Activated T-helper 2 cell treated with anti-CD3 and anti-CD28 coated beads, Interferon-gamma antibody, Interleukin-2, Interleukin-4, amounts not matched to agents 10 μg/mL and 5 μg/mL and 100 μg/mL, durations not matched to agents 14 hours and 24 hours and 36 hours (primary cell): Measurements from ENCODE around the gene LRCOL1. TPM values are rescaled to one million over a fixed set of nuclear protein-coding genes. Genes with fewer than 3 reads are reported as not detected.

Source experiments
- DNase-seq: peaks from one replicate; pipeline ENCODE4 v3.0.0; 2021; ENCODE audit warnings: low spot score
- H3K27ac Mint-ChIP-seq: one replicate; pipeline ENCODE4 v1.8.0; 2021; ENCODE audit warnings: mixed read lengths
- H3K27me3 Mint-ChIP-seq: one replicate; pipeline ENCODE4 v1.8.0; 2021; ENCODE audit warnings: low read depth, mixed read lengths
- H3K36me3 Mint-ChIP-seq: one replicate; pipeline ENCODE4 v1.8.0; 2021; ENCODE audit warnings: low read depth, mixed read lengths
- H3K4me1 Mint-ChIP-seq: one replicate; pipeline ENCODE4 v1.8.0; 2021; ENCODE audit warnings: low read depth, mixed read lengths
- H3K4me3 Mint-ChIP-seq: one replicate; pipeline ENCODE4 v1.8.0; 2021; ENCODE audit warnings: low read depth, mild to moderate bottlenecking, moderate library complexity, mixed read lengths
- H3K9me3 Mint-ChIP-seq: one replicate; pipeline ENCODE4 v1.8.0; 2021; ENCODE audit warnings: mixed read lengths
- intact Hi-C: fragments of 100-400 bp; cut with micrococcal nuclease; formaldehyde crosslinking; loops from one replicate; pipeline ENCODE4 v1.15.1; 2023
- total RNA-seq: library from RNA; stranded (reverse); gene quantifications from 2 replicates; pipeline ENCODE4 v1.2.3, GENCODE V29; 2022

Gene LRCOL1
- total RNA-seq, 1 donor from 2014 or later, result not detected

- H3K27ac Mint-ChIP-seq, result no peak overlapping the region
- peak overlapping the region; percentile 54 for H3K4me3 Mint-ChIP-seq
- H3K9me3 Mint-ChIP-seq, result no peaks in the 10 kb centered on the region
- peaks cover 36% of the 10 kb centered on the region for H3K27me3 Mint-ChIP-seq
- intact Hi-C loops, result no loop called here
- no peak for DNase-seq
- H3K36me3 Mint-ChIP-seq, result no peaks in the 10 kb centered on the region
- H3K4me1 Mint-ChIP-seq, result peaks cover 16% of the 10 kb centered on the region
Measured at GRCh38 chr12:132597333-132598316, 12.8 kb downstream of the LRCOL1 start.

GRCh38 chr12:132596016-132596415 is 14.4 kb downstream of the LRCOL1 start:
- Mint-ChIP-seq H3K27me3 (peaks cover 27% of the 10 kb centered on the region), H3K36me3 (no peaks in the 10 kb centered on the region), H3K4me1 (peaks cover 12% of the 10 kb centered on the region), H3K27ac (no peak overlapping the region), H3K4me3 (no peak overlapping the region), H3K9me3 (no peaks in the 10 kb centered on the region)
- intact Hi-C loops, result no loop called here
- DNase-seq, result no peak

- Mint-ChIP-seq H3K9me3 (no peaks in the 10 kb centered on the region), H3K4me3 (no peak overlapping the region), H3K27me3 (peaks cover 23% of the 10 kb centered on the region), H3K4me1 (peaks cover 9% of the 10 kb centered on the region), H3K36me3 (no peaks in the 10 kb centered on the region), H3K27ac (no peak overlapping the region)
- intact Hi-C loops, result no loop called here
- no peak for DNase-seq
Measured at GRCh38 chr12:132595183-132595582, 15.2 kb downstream of the LRCOL1 start.

- Mint-ChIP-seq H3K9me3 (no peaks in the 10 kb centered on the region), H3K27me3 (peaks cover 14% of the 10 kb centered on the region), H3K36me3 (no peaks in the 10 kb centered on the region), H3K4me1 (peaks cover 9% of the 10 kb centered on the region), H3K4me3 (no peak overlapping the region), H3K27ac (no peak overlapping the region)
- DNase-seq, result no peak
- intact Hi-C loops, result no loop called here
Measured at GRCh38 chr12:132593938-132594358, 16.4 kb downstream of the LRCOL1 start.

GRCh38 chr12:132593521-132593920 is 16.9 kb downstream of the LRCOL1 start:
- peaks cover 10% of the 10 kb centered on the region for H3K27me3 Mint-ChIP-seq

GRCh38 chr12:132593071-132593470 is 17.3 kb downstream of the LRCOL1 start:
- DNase-seq, result no peak
- Mint-ChIP-seq H3K4me1 (peaks cover 5% of the 10 kb centered on the region), H3K27me3 (peaks cover 9% of the 10 kb centered on the region), H3K9me3 (no peaks in the 10 kb centered on the region), H3K36me3 (no peaks in the 10 kb centered on the region), H3K27ac (no peak overlapping the region), H3K4me3 (no peak overlapping the region)
- intact Hi-C loops, result no loop called here

More at GRCh38 chr12:132593521-132593920, 16.9 kb downstream of the LRCOL1 start:
- H3K27ac Mint-ChIP-seq, result no peak overlapping the region
- H3K9me3 Mint-ChIP-seq, result no peaks in the 10 kb centered on the region
- H3K4me3 Mint-ChIP-seq, result no peak overlapping the region
- DNase-seq, result no peak
- peaks cover 6% of the 10 kb centered on the region for H3K4me1 Mint-ChIP-seq
- intact Hi-C loops, result no loop called here
- H3K36me3 Mint-ChIP-seq, result no peaks in the 10 kb centered on the region

GRCh38 chr12:132592282-132592970 is 18.0 kb downstream of the LRCOL1 start:
- no peaks in the 10 kb centered on the region for H3K9me3 Mint-ChIP-seq
- no peak overlapping the region for H3K4me3 Mint-ChIP-seq
- peaks cover 2% of the 10 kb centered on the region for H3K4me1 Mint-ChIP-seq
- peaks cover 5% of the 10 kb centered on the region for H3K27me3 Mint-ChIP-seq
- no peak for DNase-seq
- H3K36me3 Mint-ChIP-seq, result no peaks in the 10 kb centered on the region
- intact Hi-C loops, result no loop called here
- H3K27ac Mint-ChIP-seq, result no peak overlapping the region

GRCh38 chr12:132591107-132591935 is 19.1 kb downstream of the LRCOL1 start:
- Mint-ChIP-seq H3K36me3 (no peaks in the 10 kb centered on the region), H3K4me3 (no peak overlapping the region), H3K9me3 (no peaks in the 10 kb centered on the region), H3K27me3 (peaks cover 2% of the 10 kb centered on the region), H3K27ac (no peak overlapping the region), H3K4me1 (no peaks in the 10 kb centered on the region)
- no peak for DNase-seq
- intact Hi-C loops, result no loop called here

- Mint-ChIP-seq H3K27ac (no peak overlapping the region), H3K27me3 (no peaks in the 10 kb centered on the region), H3K4me1 (no peaks in the 10 kb centered on the region), H3K4me3 (no peak overlapping the region), H3K9me3 (no peaks in the 10 kb centered on the region), H3K36me3 (no peaks in the 10 kb centered on the region)
- intact Hi-C loops, result no loop called here
- no peak for DNase-seq
Measured at GRCh38 chr12:132588821-132589669, 21.3 kb downstream of the LRCOL1 start.

GRCh38 chr12:132588319-132588718 is 22.1 kb downstream of the LRCOL1 start:
- no peaks in the 10 kb centered on the region for H3K27me3 Mint-ChIP-seq
- no peak for DNase-seq
- H3K27ac Mint-ChIP-seq, result no peak overlapping the region
- no peaks in the 10 kb centered on the region for H3K4me1 Mint-ChIP-seq
- H3K9me3 Mint-ChIP-seq, result no peaks in the 10 kb centered on the region
- peaks cover 4% of the 10 kb centered on the region for H3K36me3 Mint-ChIP-seq
- intact Hi-C loops, result no loop called here
- H3K4me3 Mint-ChIP-seq, result no peak overlapping the region

GRCh38 chr12:132587781-132588180 is 22.6 kb downstream of the LRCOL1 start:
- H3K4me3 Mint-ChIP-seq, result no peak overlapping the region
- no peaks in the 10 kb centered on the region for H3K27me3 Mint-ChIP-seq
- intact Hi-C loops, result no loop called here
- no peak overlapping the region for H3K27ac Mint-ChIP-seq
- peaks cover 4% of the 10 kb centered on the region for H3K36me3 Mint-ChIP-seq
- no peaks in the 10 kb centered on the region for H3K9me3 Mint-ChIP-seq
- no peak for DNase-seq
- no peaks in the 10 kb centered on the region for H3K4me1 Mint-ChIP-seq

GRCh38 chr12:132586929-132587328 is 23.5 kb downstream of the LRCOL1 start:
- no peak overlapping the region for H3K4me3 Mint-ChIP-seq
- no peak for DNase-seq
- H3K27me3 Mint-ChIP-seq, result no peaks in the 10 kb centered on the region
- intact Hi-C loops, result no loop called here
- H3K4me1 Mint-ChIP-seq, result no peaks in the 10 kb centered on the region
- peaks cover 4% of the 10 kb centered on the region for H3K36me3 Mint-ChIP-seq
- H3K27ac Mint-ChIP-seq, result no peak overlapping the region
- no peaks in the 10 kb centered on the region for H3K9me3 Mint-ChIP-seq
